Middle frontal gyrus (tissue), 1 donor: ENCODE data around the gene DRC1.

Experiments used
- DNase-seq: peaks from one replicate; pipeline ENCODE4 v3.0.0-alpha.2; 2015; ENCODE audit warnings: low spot score; ENCODE audit errors: extremely low spot score

DRC1 gene

GRCh38 chr2:26491563-26492167, 89.9 kb downstream of the DRC1 start:
- DNase-seq: no peak

- no peak for DNase-seq
Observed at GRCh38 chr2:26492749-26493515, 91.2 kb downstream of the DRC1 start.

GRCh38 chr2:26493566-26493965, 91.8 kb downstream of the DRC1 start:
- DNase-seq: no peak

- DNase-seq: no peak
Observed at GRCh38 chr2:26494199-26494598, 92.5 kb downstream of the DRC1 start.

GRCh38 chr2:26494891-26495290, 93.2 kb downstream of the DRC1 start:
- DNase-seq: no peak

- no peak for DNase-seq
Observed at GRCh38 chr2:26495705-26496297, 94.1 kb downstream of the DRC1 start.

- DNase-seq: no peak
Observed at GRCh38 chr2:26500406-26500805, 98.7 kb downstream of the DRC1 start.

- peak; percentile 14 for DNase-seq
Observed at GRCh38 chr2:26503231-26503880, 101.6 kb downstream of the DRC1 start.

- DNase-seq: no peak
Observed at GRCh38 chr2:26504002-26504401, 102.3 kb downstream of the DRC1 start.

- no peak for DNase-seq
Observed at GRCh38 chr2:26506279-26506678, 104.6 kb downstream of the DRC1 start.
